ENCODE measurements around the gene ACBD6.

The ACBD6 gene

DNA sequence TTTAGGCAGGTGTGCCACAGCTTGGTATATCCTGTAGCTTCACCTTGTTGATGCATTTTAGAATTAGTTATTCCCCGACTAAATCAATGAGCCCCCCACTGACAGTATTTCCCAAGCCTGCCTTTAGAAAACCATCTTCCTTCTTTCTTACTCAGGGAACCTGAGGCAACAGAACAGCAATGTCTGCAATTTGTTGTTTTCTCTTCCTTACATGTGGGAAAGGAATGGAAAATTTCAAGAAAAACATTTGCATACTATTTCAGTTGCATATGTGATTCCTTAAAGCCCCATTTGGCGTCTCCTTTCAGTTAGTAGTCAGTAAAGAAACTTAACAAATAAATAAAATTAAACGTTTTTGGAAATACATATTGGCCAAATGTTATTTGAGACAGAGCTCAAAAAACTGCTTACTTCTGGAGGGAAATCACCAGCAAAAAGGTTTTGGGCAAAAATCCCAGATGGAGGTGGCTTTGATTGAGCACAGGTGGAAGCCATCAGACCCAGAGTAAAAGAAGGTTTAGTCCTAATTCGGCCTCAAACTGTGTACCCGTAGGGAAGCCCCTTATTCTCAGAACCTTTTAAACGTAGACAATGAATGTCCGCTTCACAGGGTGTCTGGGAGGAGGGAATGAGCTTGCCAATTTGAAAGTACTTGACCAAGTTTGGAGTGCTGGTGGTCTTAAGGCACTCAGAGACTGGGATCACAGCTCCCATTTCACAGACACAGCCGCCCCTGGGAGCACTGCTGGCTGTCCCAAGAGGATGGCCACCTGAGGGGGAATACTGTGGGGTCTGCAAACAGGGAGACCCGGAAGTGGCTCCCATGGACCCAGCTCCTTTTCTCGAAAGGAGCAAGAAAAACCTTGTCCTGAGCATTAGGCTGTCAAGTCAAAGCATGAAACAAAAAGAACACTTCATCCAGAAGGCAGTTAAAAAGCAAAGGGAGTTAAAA, 263.0 kb downstream of the ACBD6 start:
- peak; percentile 15 for DNase-seq

DNA sequence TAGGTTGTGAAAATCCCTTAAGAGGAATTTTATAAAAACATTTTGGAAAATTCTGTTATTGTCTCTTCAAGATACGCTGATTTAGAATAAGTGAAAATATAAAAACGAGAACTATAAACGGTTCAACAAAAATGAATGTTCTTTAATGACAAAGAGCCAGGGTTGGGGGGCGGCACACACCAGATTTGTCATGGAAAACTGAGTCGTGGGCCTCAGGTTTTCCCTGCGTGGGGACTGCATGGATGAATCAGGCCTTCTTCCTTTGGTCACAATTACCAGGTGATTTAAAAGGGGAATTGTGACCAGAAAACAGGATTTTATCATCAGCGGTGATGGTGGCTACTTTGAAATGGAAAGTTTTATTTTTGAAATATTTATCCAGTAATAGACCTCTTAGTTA, 263.7 kb downstream of the ACBD6 start:
- no peak for DNase-seq
